Measurements from ENCODE around the gene ENHO.

Gene ENHO

DNA sequence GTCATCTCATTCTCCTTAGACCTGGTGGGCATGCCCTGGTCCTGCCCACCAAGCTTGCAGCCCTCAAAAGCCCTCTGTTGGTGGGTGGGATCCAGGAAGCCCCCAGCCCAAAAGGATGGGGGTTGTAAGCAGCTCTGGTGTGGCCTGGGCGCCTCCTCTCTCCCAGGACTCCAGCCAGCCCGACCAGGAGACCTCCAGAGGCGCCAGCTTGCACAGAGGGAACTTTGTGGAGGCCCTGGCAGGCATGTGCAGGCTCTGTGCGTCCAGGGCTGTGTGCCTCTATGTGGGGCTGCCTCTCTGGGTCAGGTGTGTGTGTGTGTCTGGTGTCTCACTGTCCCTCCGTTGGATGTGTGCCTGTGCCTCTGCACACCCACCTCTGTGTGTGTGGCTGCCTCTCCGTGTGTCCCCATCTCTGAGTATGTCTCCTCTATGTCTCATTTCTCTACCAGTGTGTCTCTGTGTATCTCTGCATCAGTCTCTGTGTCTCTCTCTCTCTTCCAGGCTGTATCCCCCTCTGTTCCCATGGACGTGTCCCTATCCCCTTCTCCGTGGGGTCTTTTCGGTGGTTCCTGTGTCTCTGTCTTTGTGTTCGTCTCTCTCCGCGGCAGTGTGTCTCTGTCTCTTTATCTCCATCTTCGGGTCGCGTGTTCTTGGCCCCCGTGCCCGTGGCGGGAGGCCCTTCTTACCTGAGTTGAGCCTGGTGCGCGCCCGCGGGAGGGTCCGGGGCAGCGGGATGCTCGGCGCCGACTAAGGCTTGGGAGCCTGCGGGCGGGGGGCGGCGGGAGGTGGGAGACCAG is 501 bp downstream of the ENHO start:
- no peak for FAIRE-seq

GRCh38 chr9:34521406-34522045 is 1.3 kb downstream of the ENHO start:
- FAIRE-seq = no peak

GRCh38 chr9:34520505-34521385 is 2.0 kb downstream of the ENHO start:
- no peak for FAIRE-seq

DNA sequence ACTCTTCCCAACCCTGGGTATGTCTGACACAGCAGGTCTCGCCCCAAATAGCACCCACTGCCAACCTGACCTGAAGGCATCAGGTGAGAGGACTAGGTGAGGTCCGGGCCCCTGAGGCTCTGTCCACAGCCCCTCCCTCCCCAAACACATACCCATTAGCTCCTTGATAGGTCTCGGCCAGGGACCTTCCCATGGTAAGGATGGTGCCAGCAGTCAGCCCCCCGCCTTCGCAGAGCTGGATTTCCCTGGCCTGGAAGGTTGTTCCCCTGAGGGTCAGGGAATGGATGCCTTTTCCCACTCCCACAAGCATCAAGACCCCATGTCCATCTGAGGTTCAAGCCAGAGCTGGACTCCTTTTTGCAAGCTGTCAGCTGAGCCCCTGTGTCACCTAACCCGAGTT is 2.7 kb downstream of the ENHO start:
- no peak for FAIRE-seq

GRCh38 chr9:34519321-34520020 is 3.3 kb downstream of the ENHO start:
- FAIRE-seq = no peak

DNA sequence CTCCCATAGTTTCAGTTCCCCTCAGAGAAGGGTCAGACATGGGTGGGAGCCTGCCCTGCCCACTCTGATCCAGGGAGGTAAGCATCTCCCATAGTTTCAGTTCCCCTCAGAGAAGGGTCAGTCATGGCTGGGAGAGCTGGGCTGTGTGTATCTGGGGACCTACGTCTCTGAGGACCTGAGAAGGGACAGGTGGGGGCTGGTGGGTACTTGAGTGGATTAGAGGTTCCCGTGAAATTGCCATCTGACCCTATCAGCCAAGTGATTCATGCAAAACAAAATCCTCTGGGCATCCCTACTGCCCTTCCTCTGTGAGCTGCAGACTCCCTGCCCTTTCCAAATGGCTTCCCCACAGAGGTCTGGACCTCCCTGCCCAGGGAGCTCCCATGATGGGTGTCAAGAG is 3.9 kb downstream of the ENHO start:
- no peak for FAIRE-seq

DNA sequence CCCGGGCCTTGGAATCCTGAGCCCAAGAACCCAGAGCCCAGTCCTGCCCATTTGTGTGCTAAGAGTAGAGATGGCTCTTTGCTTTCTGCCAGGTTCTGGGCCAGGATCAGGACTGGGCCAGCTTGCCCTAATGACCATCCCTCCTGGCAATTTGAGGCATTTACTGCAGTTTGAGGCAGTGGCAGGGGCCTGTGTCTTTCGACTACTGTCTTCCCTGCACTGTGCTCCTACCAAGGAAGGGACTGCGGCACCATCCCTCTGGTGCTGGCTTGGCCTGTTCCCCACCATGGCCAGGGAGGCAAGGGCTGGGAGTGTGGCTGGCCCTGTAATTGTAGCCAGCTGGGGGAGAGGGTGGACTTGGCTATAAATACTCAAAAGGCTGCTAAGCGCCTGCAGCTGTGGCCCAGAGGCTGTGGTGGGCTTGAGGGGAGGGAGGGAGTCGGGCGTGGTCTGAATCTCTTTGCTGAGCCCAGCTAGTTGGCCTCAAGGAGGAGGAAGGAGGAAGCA is 4.6 kb downstream of the ENHO start:
- FAIRE-seq = no peak

GRCh38 chr9:34517185-34517584 is 5.6 kb downstream of the ENHO start:
- FAIRE-seq = no peak

GRCh38 chr9:34515959-34516358 is 6.8 kb downstream of the ENHO start:
- no peak for FAIRE-seq

DNA sequence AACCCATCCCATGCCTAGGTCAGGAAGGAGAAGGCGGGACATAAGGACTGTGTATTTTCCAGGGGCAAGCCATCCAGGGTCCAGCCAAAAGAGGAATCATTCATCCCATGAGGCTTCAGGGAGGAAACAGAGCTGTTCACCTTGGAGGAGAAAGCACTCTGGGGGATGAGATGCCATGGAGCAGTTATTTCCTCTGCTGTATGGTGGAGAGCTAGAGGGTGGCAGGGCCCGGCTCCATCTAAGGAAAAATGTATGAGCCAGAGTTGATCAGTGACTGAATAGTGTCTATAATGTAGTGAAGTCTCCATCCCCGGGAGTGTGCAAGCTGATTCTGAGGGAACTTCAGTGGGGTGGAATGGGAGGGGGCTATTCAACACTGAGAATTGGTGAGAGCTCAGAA is 8.0 kb downstream of the ENHO start:
- FAIRE-seq = no peak

DNA sequence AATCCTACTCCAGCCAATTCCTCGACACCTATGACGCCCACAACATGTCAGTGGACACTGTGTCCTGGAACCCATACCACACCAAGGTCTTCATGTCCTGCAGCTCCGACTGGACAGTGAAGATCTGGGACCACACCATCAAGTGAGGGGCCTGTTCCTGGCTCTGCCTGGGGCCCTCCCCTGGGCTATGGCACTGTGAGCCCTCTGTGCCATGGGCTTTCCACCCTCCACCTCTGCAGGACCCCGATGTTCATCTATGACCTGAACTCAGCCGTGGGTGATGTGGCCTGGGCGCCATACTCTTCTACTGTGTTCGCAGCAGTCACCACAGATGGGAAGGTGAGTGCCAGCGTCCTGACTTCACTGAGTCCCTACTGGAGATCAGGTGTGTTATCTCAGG is 8.4 kb downstream of the ENHO start:
- no peak for FAIRE-seq

DNA sequence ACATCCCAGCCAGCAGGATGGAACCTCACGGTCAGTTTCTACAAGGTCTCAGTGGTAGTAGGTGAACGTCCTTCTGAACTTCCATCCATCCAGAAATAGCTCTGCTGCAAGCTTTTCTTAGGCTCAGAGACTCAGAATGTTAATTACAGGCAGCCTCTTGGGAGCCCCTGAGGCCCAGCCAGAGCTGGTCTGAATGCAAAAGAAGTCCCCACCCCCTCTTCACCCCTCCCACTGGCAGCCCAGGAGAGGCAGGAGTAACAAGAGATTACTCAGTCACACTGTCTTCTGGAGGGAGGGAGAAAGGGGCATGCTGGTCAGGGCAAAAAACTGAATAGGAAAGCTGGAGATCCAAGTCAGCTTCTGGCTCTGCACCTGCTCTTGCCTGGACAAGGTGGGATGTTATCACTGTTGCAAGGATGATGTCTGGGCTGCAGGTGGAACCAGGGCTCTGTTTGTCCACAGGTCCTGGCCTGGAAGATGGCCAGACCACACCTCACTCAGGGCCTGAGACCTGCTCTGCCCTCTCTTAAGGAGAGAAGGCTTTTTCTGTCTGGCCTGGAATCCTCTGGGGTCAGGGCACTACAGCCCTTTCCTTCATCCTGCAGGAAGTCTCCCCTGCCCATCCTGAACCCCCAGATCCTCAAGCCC is 9.1 kb downstream of the ENHO start:
- no peak for FAIRE-seq

GRCh38 chr9:34512131-34513078 is 10.4 kb downstream of the ENHO start:
- no peak for FAIRE-seq

- no peak for FAIRE-seq
Measured at GRCh38 chr9:34510497-34511468, 12.0 kb downstream of the ENHO start.

- no peak for FAIRE-seq
Measured at GRCh38 chr9:34508951-34509350, 13.8 kb downstream of the ENHO start.

GRCh38 chr9:34508463-34508862 is 14.3 kb downstream of the ENHO start:
- FAIRE-seq = no peak

DNA sequence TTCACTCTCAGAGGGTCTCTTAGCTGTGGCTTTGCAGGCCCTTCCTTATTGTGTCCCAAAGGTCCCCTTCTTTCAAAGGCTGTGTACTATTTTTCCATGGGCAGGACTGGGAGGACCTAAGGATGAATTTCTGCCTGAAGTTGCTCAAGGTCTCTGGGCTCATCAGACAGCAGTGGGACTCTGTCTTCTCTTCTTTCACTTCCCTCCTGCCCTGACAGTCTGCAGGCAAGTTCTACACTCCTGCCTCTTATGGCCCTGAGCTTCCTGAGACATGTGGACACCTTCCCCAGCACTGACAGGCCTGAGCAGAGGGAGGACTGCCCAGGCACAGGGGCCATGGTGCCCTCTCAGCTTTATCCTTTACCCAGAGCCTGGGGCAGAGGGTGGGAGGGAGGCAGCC is 14.8 kb downstream of the ENHO start:
- no peak for FAIRE-seq

DNA sequence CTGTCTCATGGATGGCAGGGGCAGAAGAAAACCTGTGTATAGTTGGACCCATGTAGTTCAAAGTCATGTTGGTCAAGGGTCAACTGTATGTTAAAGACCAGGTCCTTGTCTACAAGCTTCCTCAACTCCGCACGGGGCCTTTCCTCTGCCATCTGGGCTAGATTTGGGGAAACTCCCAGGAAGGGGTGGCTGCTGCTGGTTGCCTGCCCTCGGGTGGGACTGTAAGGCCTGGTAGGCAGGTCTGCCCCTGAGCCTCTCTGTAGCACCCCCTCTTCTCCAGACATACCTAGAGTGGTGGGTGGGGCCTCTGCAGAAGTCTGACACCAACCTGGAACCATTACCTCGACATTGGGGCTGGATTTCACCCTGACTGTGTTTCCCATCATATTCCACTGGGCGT is 15.2 kb downstream of the ENHO start:
- no peak for FAIRE-seq

- no peak for FAIRE-seq
Measured at GRCh38 chr9:34506623-34507022, 16.2 kb downstream of the ENHO start.

Measured in G401.6 (cell line).